GM12801 (cell line): Measurements from ENCODE around the gene PMPCA.

ENCODE experiments used
- CTCF ChIP-seq: IDR thresholded peaks from one replicate; pipeline ENCODE4 v1.5.1; 2011; ENCODE audit warnings: control low read depth; ENCODE audit not compliant: insufficient read length; ENCODE audit errors: extremely low read depth

Gene PMPCA

GRCh38 chr9:136370687-136371532 lies 39.5 kb upstream of the PMPCA start:
- no peak for TF ChIP-seq CTCF

- no peak for TF ChIP-seq CTCF
These were observed 39.0 kb upstream of the PMPCA start for GRCh38 chr9:136371533-136371880.

GRCh38 chr9:136372006-136372405 lies 38.5 kb upstream of the PMPCA start:
- no peak for TF ChIP-seq CTCF

- TF ChIP-seq CTCF = no peak
These were observed 37.7 kb upstream of the PMPCA start for GRCh38 chr9:136372561-136373299.

GRCh38 chr9:136373300-136374182 lies 36.9 kb upstream of the PMPCA start, which contains the start of gene CARD9:
Gene CARD9, minus strand, starts transcription at chr9:136373669. Its CDS starts 1,591 bp downstream, at chr9:136372078.
- TF ChIP-seq CTCF = no peak

- TF ChIP-seq CTCF = no peak
These were observed 36.3 kb upstream of the PMPCA start for GRCh38 chr9:136374183-136374575.

GRCh38 chr9:136375096-136375495 lies 35.4 kb upstream of the PMPCA start:
- no peak for TF ChIP-seq CTCF
